GM19438 (cell line): Measurements from ENCODE around the gene SP4.

Experiments
- ATAC-seq: cut with Tn5 transposase; IDR thresholded peaks from one replicate; pipeline ENCODE4 v1.9.1; 2021; ENCODE audit warnings: low read depth; ENCODE audit not compliant: unreplicated experiment

SP4 gene

GRCh38 chr7:21443149-21443841, 15.4 kb downstream of the SP4 start:
- no peak for ATAC-seq

- ATAC-seq: no peak
These were observed 21.1 kb downstream of the SP4 start for GRCh38 chr7:21448974-21449373.

- no peak for ATAC-seq
These were observed 22.2 kb downstream of the SP4 start for GRCh38 chr7:21450076-21450475.

- no peak for ATAC-seq
These were observed 23.1 kb downstream of the SP4 start for GRCh38 chr7:21450941-21451340.

GRCh38 chr7:21454182-21454581, 26.3 kb downstream of the SP4 start:
- no peak for ATAC-seq

GRCh38 chr7:21454906-21455305, 27.0 kb downstream of the SP4 start:
- no peak for ATAC-seq

- ATAC-seq: no peak
These were observed 33.4 kb downstream of the SP4 start for GRCh38 chr7:21461282-21461681.

- no peak for ATAC-seq
These were observed 34.2 kb downstream of the SP4 start for GRCh38 chr7:21462081-21462480.

GRCh38 chr7:21463524-21463923, 35.6 kb downstream of the SP4 start:
- no peak for ATAC-seq

- no peak for ATAC-seq
These were observed 41.1 kb downstream of the SP4 start for GRCh38 chr7:21468969-21469368.

GRCh38 chr7:21469894-21470293, 42.0 kb downstream of the SP4 start:
- no peak for ATAC-seq

GRCh38 chr7:21472029-21472428, 44.1 kb downstream of the SP4 start:
- ATAC-seq: no peak

GRCh38 chr7:21476429-21476828, 48.5 kb downstream of the SP4 start:
- no peak for ATAC-seq

GRCh38 chr7:21480693-21481403, 53.0 kb downstream of the SP4 start:
- ATAC-seq: no peak

GRCh38 chr7:21486511-21486910, 58.6 kb downstream of the SP4 start:
- ATAC-seq: no peak

GRCh38 chr7:21495731-21496130, 67.8 kb downstream of the SP4 start:
- no peak for ATAC-seq

GRCh38 chr7:21497072-21497471, 69.2 kb downstream of the SP4 start:
- no peak for ATAC-seq

GRCh38 chr7:21500117-21500832, 72.4 kb downstream of the SP4 start:
- ATAC-seq: no peak

GRCh38 chr7:21504021-21504420, 76.1 kb downstream of the SP4 start:
- no peak for ATAC-seq

- no peak for ATAC-seq
These were observed 79.9 kb downstream of the SP4 start for GRCh38 chr7:21507627-21508343.

GRCh38 chr7:21508538-21508937, 80.7 kb downstream of the SP4 start:
- no peak for ATAC-seq
